ENCODE results near the gene TMA7.
"Not testable (repeated sequence)": the region's sequence is repeated elsewhere in the genome, so short reads cannot be mapped to it uniquely, and the experiment has no call there.

TMA7 gene

DNA sequence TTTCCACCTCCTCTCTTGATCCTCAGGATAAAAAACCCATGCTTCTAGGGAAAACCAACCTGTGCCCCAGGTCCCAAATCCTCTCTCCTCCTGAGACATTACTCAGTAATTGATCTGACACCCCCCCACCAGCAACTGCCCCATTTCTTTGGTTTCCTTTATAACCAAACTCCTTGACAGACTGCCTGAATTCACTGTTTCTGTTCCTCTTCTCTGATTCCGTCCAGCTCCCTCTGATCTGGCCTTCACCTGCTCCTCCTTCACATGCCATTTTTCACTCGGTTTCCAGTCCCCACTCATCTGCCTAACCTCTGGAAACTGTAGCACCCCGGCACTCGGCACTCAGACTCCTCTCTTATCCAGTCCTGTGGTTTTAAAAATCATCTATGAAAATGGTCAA is 2.2 kb upstream of the TMA7 start:
- ATAC-seq = no peak

- ATAC-seq = no peak
Measured at GRCh38 chr3:48440590-48440958, 517 bp downstream of the TMA7 start.

DNA sequence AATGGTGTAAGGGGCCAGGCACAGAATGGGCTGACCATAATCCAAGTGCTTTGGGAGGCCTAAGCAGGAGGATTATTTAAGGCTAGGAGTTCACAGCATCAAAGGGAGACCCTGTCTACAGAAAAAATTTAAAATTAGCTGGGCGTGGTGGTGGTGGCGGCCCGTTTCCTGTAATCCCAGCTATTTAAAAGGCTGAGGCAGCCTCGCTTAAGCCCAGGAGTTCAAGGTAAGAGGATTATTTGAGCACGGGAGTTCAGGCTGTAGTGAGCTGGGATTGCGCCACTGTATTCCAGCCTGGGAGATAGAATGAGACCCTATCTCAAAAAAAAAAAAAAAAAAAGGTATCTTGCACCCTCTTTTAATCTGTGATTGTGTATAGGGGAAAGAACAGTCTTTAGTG is 1.9 kb downstream of the TMA7 start:
- ATAC-seq = no peak

DNA sequence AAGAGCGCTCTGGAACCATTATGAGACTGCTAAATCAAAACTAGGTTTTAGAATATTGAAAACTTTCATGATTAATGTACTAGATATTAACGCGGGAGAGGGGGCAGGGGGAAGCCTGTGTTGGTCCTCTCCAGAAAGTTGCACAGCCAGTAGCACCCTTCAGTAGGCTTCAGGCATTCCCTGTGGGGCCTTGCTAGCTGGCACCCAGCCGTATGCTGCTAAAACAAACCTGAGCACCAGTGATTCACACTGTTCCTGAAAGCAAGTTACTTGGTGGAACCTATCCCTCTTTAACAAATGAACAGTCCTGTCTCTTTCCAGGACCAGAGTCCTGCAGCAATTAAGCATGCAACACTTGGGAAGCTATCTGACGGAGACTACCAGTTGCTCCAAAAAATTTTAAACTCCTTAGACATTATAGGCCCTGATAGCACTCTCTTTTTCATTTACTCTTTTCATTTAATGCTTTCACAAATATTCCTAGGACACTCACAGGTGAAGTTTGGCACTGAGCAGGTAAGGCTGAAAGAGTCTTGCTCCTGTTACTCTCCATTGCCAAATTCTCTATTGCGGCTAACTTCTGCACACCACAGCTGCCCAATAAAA is 5.3 kb downstream of the TMA7 start:
- ATAC-seq = no peak

DNA sequence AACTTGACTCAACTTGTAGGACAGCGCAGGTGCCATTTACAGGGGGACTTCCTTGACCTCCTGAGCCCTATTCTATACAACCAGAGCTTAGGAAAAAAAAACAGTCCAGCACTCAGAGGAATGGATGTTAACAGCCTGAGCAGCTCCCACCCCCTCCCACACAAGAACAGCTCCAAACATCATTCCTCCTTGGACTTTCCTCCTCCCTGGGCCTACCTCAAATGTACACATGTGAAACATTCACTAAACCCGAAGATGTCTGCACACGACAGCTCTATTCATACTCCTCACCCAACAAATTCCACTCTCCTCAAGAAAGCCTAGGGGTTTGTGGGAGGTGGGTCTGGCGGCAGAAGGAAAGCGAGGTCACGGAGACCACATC is 6.0 kb downstream of the TMA7 start:
- no peak for ATAC-seq

GRCh38 chr3:48446425-48447193 is 6.6 kb downstream of the TMA7 start, which contains the start of gene ATRIP:
ATRIP (plus strand) TSS chr3:48446737; CDS start chr3:48446846, 109 bp downstream.
- ATAC-seq = peak; percentile 99

GRCh38 chr3:48451270-48451669 is 11.2 kb downstream of the TMA7 start:
- ATAC-seq = no peak

- no peak for ATAC-seq
Measured at GRCh38 chr3:48456456-48456855, 16.4 kb downstream of the TMA7 start.

DNA sequence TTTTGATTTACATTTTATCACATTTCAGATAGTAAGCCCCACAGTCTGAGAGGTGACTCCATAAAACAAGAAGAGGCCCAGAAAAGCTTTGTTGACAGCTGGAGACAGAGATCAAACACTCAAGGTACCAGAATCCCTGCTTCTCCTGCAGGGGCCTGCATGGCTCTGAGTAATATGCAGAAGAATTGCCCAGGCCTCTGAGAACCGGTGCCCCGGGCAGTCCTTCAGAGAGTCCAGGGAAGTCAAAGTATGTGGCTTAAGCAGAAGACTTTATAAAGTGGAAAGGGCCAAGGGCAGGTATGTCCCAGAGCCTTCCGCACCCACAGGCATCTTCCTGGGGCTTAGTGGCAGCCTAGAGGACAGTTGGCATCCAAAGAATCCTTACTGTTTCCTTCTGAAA is 19.3 kb downstream of the TMA7 start:
- ATAC-seq = no peak

GRCh38 chr3:48459773-48460516 is 19.9 kb downstream of the TMA7 start:
- no peak for ATAC-seq

DNA sequence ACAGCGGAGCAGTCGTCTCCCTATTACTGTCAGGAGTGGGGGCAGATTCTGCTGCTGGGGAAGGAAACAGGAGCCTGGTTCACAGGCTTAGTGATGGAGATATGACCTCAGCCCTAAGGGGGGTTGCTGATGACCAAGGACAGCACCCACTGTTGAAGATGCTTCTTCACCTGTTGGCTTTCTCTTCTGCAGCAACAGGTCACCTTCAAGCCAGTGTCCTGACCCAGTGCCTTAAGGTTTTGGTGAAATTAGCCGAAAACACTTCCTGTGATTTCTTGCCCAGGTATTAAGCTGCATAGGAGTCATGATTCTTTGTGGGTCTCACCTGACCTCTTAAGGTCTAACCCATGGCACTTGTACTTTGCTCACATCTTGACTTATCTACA is 20.5 kb downstream of the TMA7 start:
- no peak for ATAC-seq

GRCh38 chr3:48461767-48462166 is 21.7 kb downstream of the TMA7 start:
- ATAC-seq = not testable (repeated sequence)

DNA sequence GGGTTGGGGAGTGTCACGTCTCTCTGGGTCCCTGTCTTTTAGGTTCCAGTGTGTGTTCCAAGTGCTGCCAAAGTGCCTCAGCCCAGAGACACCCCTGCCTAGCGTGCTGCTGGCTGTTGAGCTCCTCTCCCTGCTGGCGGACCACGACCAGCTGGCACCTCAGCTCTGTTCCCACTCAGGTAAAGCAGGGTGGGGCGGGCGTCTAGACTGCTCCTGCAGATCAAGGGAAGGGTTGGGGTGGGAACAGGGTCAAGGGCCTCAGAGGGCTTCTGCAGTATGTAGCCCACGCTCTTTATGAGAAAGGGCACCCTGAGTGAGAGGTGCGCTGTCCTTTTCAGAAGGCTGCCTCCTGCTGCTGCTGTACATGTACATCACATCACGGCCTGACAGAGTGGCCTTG is 23.6 kb downstream of the TMA7 start:
- ATAC-seq = no peak

DNA sequence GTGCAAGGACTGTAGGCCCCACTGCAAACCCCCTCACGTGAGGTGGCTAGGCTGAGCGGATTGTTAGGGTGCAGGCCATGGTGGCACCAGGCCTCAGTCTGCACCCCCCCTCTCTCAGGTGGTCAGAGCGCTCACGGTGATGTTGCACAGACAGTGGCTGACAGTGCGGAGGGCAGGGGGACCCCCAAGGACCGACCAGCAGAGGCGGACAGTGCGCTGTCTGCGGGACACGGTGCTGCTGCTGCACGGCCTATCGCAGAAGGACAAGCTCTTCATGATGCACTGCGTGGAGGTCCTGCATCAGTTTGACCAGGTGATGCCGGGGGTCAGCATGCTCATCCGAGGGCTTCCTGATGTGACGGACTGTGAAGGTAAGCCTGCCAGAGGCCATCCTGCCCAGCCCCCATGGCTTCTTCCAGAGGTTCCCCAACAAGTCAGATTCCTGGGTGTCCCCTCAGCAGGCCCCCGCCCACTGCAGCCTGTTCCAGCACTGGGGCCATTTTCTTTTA is 24.7 kb downstream of the TMA7 start:
- no peak for ATAC-seq

- no peak for ATAC-seq
Measured at GRCh38 chr3:48465237-48465530, 25.1 kb downstream of the TMA7 start.

GRCh38 chr3:48465531-48466378 is 25.7 kb downstream of the TMA7 start:
- peak; percentile 96 to 97 for ATAC-seq

DNA sequence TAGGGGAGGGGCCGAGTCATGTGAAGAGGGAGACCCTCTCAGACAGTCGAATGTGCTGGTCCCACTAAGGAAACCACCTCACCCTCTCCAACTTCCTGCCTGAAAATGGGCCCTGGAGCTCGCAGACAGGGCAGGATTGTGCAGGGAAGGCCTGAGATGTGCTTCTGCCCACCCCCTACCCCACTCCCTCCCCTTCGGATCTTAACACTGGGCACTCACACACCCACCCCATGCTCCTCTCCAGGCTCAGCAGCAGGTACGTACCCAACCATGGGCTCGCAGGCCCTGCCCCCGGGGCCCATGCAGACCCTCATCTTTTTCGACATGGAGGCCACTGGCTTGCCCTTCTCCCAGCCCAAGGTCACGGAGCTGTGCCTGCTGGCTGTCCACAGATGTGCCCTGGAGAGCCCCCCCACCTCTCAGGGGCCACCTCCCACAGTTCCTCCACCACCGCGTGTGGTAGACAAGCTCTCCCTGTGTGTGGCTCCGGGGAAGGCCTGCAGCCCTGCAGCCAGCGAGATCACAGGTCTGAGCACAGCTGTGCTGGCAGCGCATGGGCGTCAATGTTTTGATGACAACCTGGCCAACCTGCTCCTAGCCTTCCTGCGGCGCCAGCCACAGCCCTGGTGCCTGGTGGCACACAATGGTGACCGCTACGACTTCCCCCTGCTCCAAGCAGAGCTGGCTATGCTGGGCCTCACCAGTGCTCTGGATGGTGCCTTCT is 26.5 kb downstream of the TMA7 start:
- peak; percentile 11 to 22 for ATAC-seq

- peak in 1 of 2 donors; percentile 1 for ATAC-seq
Measured at GRCh38 chr3:48467110-48467454, 27.0 kb downstream of the TMA7 start.

DNA sequence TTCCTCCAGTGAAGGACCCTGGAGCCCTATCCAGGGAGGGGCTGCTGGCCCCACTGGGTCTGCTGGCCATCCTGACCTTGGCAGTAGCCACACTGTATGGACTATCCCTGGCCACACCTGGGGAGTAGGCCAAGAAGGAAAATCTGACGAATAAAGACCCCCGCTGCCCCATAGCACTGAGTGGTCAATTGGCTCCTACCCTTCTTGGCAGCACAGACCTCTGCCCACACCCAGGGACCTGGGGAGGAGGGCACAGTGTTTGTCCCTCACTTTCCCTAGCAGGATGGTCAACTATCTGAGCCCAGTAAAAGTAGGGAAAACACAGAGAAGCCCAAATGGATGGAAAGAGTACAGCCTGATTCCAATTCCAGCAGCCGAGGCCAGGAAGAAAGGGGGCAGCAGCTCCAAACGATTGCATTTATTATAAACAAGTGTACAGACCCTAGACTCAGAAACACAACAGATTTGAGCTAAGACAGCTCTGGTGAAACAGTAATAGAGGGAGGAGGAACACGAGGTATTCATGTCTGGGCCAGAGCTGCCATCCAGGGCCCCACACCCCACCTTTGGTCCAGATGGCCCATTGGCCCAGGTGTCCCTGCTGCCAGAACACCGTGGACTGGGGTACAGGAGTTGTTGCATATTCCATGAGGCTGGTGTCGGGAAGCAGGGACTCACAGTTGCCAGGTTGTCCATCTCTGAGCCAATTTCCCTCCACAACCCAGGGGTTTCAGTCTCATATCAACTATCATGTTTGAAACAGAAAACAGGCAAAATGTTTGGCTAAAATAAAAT is 27.6 kb downstream of the TMA7 start:
- no peak for ATAC-seq

DNA sequence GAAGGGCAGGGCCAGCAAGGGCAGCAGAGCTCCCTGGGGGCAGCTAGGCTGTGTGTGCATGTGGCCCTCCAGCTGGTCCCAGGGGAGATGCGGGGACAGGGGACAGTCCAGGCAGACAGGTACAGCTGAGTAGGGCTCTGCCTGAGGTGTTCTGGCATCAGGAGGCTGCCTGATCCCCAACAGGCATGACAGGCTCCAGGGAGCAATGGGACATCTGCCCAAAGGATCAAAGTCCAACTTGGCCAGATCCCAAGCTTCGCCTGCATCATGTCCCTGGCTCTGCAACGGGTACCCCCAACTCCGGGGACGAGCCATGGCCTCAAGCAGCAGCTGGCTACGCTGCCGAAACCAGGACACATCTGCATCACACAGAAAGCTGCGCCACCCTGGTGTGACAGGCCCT is 28.3 kb downstream of the TMA7 start:
- ATAC-seq = no peak

Data from activated CD4-positive, CD25-positive, alpha-beta regulatory T cell treated with anti-CD3 and anti-CD28 coated beads, Interleukin-2, amount 50 U/mL, for 24 hours (primary cell).